Esophagus squamous epithelium (tissue), 5 donors: ENCODE results near the gene TXNDC2. TPM values are rescaled to one million over a fixed set of nuclear protein-coding genes. Genes with fewer than 3 reads are reported as not detected.

Experiments
- DNase-seq: peaks from one replicate; lab custom pipeline; 2025; lab: John Stamatoyannopoulos, UW
- H3K27ac ChIP-seq, 4 donors: fragments of 200-600 bp; sonication (generic); one replicate each; pipeline ENCODE4 v1.5.1; 2016 to 2019; ENCODE audit warnings: mild to moderate bottlenecking in 1 of 4
- H3K27me3 ChIP-seq, 4 donors: fragments of 200-600 bp; sonication (generic); 1 replicate in 3 of 4; 2 replicates in 1 of 4; pipeline versions ENCODE4 v1.5.1 to v1.6.0; 2017 to 2021; ENCODE audit warnings: antibody characterized with exemption in 1 of 4
- H3K36me3 ChIP-seq, 3 donors: fragments of 200-600 bp; sonication (generic); one replicate each; pipeline ENCODE4 v1.5.1; 2016 to 2019
- H3K4me1 ChIP-seq, 3 donors: fragments of 200-600 bp; sonication (generic); one replicate each; pipeline ENCODE4 v1.5.1; 2017 to 2019
- H3K4me3 ChIP-seq, 4 donors: fragments of 200-600 bp; sonication (generic); 1 replicate in 3 of 4; 2 replicates in 1 of 4; pipeline ENCODE4 v1.5.1; 2016 to 2019; ENCODE audit warnings: mild to moderate bottlenecking in 2 of 4, moderate library complexity in 1 of 4
- H3K9me3 ChIP-seq, 3 donors: fragments of 200-600 bp; sonication (generic); one replicate each; pipeline ENCODE4 v1.5.1; 2016 to 2019
- POLR2A ChIP-seq, 4 donors: fragments of 450-650 bp; IDR thresholded peaks; one replicate each; pipeline ENCODE4 v1.6.1; 2017; ENCODE audit warnings: antibody characterized with exemption in 4 of 4, mild to moderate bottlenecking in 4 of 4, moderate library complexity in 3 of 4
- WGBS, 2 donors: methylation state at CpG; one replicate each; pipeline ENCODE4 v1.1.5; 2018; 5-methylcytosine and 5-hydroxymethylcytosine counted together
- intact Hi-C: fragments of 100-400 bp; cut with DNase I; formaldehyde crosslinking; loops from one replicate; pipeline ENCODE4 v1.15.0; 2022
- total RNA-seq, 4 donors: library from RNA; depleted of rRNA; stranded (reverse); fragments of >200 nt; gene quantifications; one replicate each; pipeline ENCODE4 v1.1.0, GENCODE V29; 2016
- TF ChIP-seq, protein P1 (sequence below), 6 experiments: fragments of 450-650 bp in 4 of 6; fragments of 200-600 bp in 2 of 6; sonication (generic) in 2 of 6; IDR thresholded peaks; one replicate each; pipeline ENCODE4 v1.5.1; 2016 to 2019; ENCODE audit warnings: antibody characterized with exemption in 6 of 6, mild to moderate bottlenecking in 4 of 6, moderate library complexity in 4 of 6
- donor health status: DM: yes; HTN: yes; CAD: no.

The TXNDC2 gene
- total RNA-seq, 4 donors from 2014 or later = 0.09 TPM; not detected in 3

DNA sequence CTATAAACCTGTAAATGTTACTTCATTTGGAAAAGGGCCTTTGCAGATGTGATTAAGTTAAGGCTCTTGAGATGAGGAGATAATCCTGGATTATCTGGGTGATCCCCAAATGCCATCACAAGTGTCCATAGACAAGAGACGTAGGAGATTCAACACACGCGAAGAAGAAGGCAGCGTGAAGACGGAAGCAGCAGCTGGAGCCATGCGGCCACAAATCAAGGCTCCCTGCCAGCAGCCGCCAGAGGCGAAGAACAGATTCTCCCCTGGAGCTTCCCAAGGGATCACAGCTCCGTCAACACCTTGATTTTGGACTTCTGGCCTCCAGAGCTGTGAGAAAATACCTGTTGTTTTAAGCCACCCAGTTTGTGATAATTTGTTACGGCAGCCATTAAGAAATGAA is 17.1 kb downstream of the TXNDC2 start:
- intact Hi-C loops = no loop called here
- H3K4me1 ChIP-seq = no peaks in the 10 kb centered on the region
- TF ChIP-seq POLR2A (IDR thresholded peaks at IDR 0.05) = no peak
- TF ChIP-seq, protein P1, sequence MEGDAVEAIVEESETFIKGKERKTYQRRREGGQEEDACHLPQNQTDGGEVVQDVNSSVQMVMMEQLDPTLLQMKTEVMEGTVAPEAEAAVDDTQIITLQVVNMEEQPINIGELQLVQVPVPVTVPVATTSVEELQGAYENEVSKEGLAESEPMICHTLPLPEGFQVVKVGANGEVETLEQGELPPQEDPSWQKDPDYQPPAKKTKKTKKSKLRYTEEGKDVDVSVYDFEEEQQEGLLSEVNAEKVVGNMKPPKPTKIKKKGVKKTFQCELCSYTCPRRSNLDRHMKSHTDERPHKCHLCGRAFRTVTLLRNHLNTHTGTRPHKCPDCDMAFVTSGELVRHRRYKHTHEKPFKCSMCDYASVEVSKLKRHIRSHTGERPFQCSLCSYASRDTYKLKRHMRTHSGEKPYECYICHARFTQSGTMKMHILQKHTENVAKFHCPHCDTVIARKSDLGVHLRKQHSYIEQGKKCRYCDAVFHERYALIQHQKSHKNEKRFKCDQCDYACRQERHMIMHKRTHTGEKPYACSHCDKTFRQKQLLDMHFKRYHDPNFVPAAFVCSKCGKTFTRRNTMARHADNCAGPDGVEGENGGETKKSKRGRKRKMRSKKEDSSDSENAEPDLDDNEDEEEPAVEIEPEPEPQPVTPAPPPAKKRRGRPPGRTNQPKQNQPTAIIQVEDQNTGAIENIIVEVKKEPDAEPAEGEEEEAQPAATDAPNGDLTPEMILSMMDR (IDR thresholded peaks at IDR 0.05) = no peak
- no peak overlapping the region for H3K27ac ChIP-seq
- no peaks in the 10 kb centered on the region for H3K27me3 ChIP-seq
- no peaks in the 10 kb centered on the region for H3K36me3 ChIP-seq
- H3K9me3 ChIP-seq = no peaks in the 10 kb centered on the region
- WGBS, 2 donors = 77 to 92% methylated on average over 10 of the region's 10 CpGs
- H3K4me3 ChIP-seq = no peak overlapping the region
- DNase-seq = no peak

GRCh38 chr18:9905401-9905922 is 19.7 kb downstream of the TXNDC2 start:
- H3K36me3 ChIP-seq = no peaks in the 10 kb centered on the region
- 36 to 46% methylated on average over 5 of the region's 5 CpGs for WGBS, 2 donors
- no peak for DNase-seq
- no peak overlapping the region for H3K27ac ChIP-seq
- no peaks in the 10 kb centered on the region for H3K27me3 ChIP-seq
- H3K4me1 ChIP-seq = no peaks in the 10 kb centered on the region
- no peak for TF ChIP-seq POLR2A (IDR thresholded peaks at IDR 0.05)
- TF ChIP-seq, protein P1 (IDR thresholded peaks at IDR 0.05) = no peak
- no peaks in the 10 kb centered on the region for H3K9me3 ChIP-seq
- intact Hi-C loops = no loop called here
- H3K4me3 ChIP-seq = no peak overlapping the region

GRCh38 chr18:9906481-9906880 is 20.7 kb downstream of the TXNDC2 start:
- H3K9me3 ChIP-seq = no peaks in the 10 kb centered on the region
- H3K4me1 ChIP-seq = no peaks in the 10 kb centered on the region
- intact Hi-C loops = no loop called here
- no peak overlapping the region for H3K4me3 ChIP-seq
- no peak overlapping the region for H3K27ac ChIP-seq
- no peak for TF ChIP-seq POLR2A (IDR thresholded peaks at IDR 0.05)
- TF ChIP-seq, protein P1 (IDR thresholded peaks at IDR 0.05) = no peak
- no peak for DNase-seq
- no peaks in the 10 kb centered on the region for H3K36me3 ChIP-seq
- no peaks in the 10 kb centered on the region for H3K27me3 ChIP-seq
- 71 to 86% methylated on average over 3 of the region's 3 CpGs for WGBS, 2 donors

DNA sequence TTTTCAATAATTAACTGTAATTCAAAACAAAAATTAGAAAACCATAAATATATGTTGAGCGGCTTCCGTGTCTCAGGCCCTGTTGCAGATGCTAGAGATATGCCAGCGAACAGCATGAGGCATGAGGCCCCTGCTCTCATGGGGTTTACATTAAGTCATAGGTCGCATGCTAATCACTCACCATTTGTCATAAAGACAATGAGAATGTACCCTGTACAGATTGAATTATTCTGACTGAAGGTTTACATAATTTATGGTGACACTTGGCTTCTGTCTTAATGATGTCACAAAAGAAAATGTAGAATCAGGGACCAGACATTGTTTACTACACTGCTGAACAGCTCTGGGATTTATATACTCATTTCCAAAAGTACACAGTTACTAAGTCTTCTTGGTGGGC is 22.1 kb downstream of the TXNDC2 start:
- Histone ChIP-seq H3K27ac (no peak overlapping the region), H3K4me1 (peaks cover 0 to 3% (median 2%) of the 10 kb centered on the region in 3 donors), H3K9me3 (no peaks in the 10 kb centered on the region), H3K4me3 (no peak overlapping the region), H3K36me3 (no peaks in the 10 kb centered on the region), H3K27me3 (no peaks in the 10 kb centered on the region)
- DNase-seq = no peak
- intact Hi-C loops = no loop called here
- TF ChIP-seq, protein P1 (IDR thresholded peaks at IDR 0.05) = no peak
- no peak for TF ChIP-seq POLR2A (IDR thresholded peaks at IDR 0.05)
- 84 to 90% methylated on average over 4 of the region's 4 CpGs for WGBS, 2 donors

DNA sequence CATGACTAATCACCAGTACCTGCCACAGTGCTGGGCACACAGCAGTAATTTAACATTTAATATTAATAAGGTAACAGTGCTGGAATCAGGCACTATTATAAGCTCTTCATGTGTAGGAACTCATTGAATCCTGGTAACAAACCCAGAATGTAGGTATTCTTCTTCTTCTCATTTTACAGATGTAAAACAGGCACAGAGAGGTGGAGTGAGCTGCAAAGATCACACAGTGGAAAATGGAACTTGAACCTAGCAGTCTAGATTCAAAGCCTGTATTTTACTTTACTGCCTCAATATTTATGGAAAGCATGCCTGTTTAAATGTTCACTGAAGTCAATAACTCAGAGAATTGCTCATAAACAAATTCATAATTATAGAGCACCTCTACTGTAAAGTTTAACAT is 24.3 kb downstream of the TXNDC2 start:
- no peak overlapping the region for H3K4me3 ChIP-seq
- H3K9me3 ChIP-seq = no peaks in the 10 kb centered on the region
- H3K36me3 ChIP-seq = no peaks in the 10 kb centered on the region
- H3K27me3 ChIP-seq = no peaks in the 10 kb centered on the region
- intact Hi-C loops = no loop called here
- no peak for TF ChIP-seq POLR2A (IDR thresholded peaks at IDR 0.05)
- TF ChIP-seq, protein P1 (IDR thresholded peaks at IDR 0.05) = no peak
- H3K4me1 ChIP-seq = peaks cover 0 to 8% (median 6%) of the 10 kb centered on the region in 3 donors
- no peak overlapping the region for H3K27ac ChIP-seq
- DNase-seq = no peak
